A673 (cell line): ENCODE results near the gene TENM3.

Experiments used
- EZH2 ChIP-seq: fragments of 200-600 bp; sonication (generic); IDR thresholded peaks from 2 replicates; pipeline ENCODE4 v1.6.1; 2017; ENCODE audit warnings: borderline replicate concordance, low read depth, mild to moderate bottlenecking, mixed read lengths, antibody characterized with exemption, low read length; ENCODE audit not compliant: poor library complexity, severe bottlenecking
- TF ChIP-seq, protein P1 (sequence below): fragments of 300-800, 200-600 bp; sonication (generic); conservative IDR thresholded peaks from 2 replicates; pipeline ENCODE4 v1.5.1; 2017; ENCODE audit warnings: low read depth, mild to moderate bottlenecking, antibody characterized with exemption, low read length, moderate library complexity, mixed read lengths

DNA sequence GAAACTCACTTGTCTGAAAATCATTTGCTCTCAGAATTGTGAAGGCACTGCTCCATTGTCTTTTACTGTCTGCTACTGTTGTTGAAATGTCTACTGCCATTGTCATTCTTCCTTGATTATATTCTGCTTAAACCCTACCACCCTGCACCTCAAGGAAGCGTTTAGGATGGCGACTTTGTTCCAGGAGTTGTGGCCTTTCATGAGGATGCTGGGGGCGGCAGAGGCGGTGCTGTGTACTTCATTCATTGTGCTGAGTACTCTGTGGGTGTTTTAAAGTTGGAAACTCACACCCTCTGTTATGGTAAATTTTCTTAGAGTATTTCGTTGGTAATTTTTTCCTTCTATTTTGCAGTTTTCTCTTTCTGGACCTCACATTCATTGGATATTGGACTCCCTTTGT, 258.9 kb downstream of the TENM3 start:
- no peak for TF ChIP-seq EZH2
- TF ChIP-seq, protein P1, sequence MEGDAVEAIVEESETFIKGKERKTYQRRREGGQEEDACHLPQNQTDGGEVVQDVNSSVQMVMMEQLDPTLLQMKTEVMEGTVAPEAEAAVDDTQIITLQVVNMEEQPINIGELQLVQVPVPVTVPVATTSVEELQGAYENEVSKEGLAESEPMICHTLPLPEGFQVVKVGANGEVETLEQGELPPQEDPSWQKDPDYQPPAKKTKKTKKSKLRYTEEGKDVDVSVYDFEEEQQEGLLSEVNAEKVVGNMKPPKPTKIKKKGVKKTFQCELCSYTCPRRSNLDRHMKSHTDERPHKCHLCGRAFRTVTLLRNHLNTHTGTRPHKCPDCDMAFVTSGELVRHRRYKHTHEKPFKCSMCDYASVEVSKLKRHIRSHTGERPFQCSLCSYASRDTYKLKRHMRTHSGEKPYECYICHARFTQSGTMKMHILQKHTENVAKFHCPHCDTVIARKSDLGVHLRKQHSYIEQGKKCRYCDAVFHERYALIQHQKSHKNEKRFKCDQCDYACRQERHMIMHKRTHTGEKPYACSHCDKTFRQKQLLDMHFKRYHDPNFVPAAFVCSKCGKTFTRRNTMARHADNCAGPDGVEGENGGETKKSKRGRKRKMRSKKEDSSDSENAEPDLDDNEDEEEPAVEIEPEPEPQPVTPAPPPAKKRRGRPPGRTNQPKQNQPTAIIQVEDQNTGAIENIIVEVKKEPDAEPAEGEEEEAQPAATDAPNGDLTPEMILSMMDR: no peak
